Neural cell (in vitro differentiated cells): ENCODE results near the gene CHIA. TPM values are rescaled to one million over a fixed set of nuclear protein-coding genes. Genes with fewer than 3 reads are reported as not detected.
A peak's percentile ranks its signal among the peaks of the same experiment; 100 is the strongest.

Experiments
- H2AFZ ChIP-seq: fragments of 200-600, 300-800 bp; sonication (generic), shearing (Covaris generic); 2 replicates; pipeline ENCODE4 v1.6.0; 2014; ENCODE audit warnings: low read depth, mild to moderate bottlenecking, antibody characterized with exemption, low read length, moderate library complexity
- H3F3A ChIP-seq: fragments of 200-600 bp; shearing (Covaris generic); 2 replicates; pipeline ENCODE4 v1.6.1; 2016; ENCODE audit warnings: mild to moderate bottlenecking, moderate library complexity, mixed read lengths, antibody characterized with exemption, low read length; ENCODE audit not compliant: insufficient read depth, poor library complexity, severe bottlenecking
- H3K27ac ChIP-seq: fragments of 200-600, 300-800 bp; sonication (generic), shearing (Covaris generic); 2 replicates; pipeline ENCODE4 v1.5.1; 2014; ENCODE audit warnings: mild to moderate bottlenecking, low read length, moderate library complexity
- H3K27me3 ChIP-seq: fragments of 300-800, 200-600 bp; sonication (generic), shearing (Covaris generic); 2 replicates; pipeline ENCODE4 v1.6.0; 2014; ENCODE audit warnings: mild to moderate bottlenecking, low read depth, low read length, moderate library complexity; ENCODE audit not compliant: insufficient read depth
- H3K36me3 ChIP-seq: fragments of 300-800, 200-600 bp; sonication (generic), shearing (Covaris generic); 2 replicates; pipeline ENCODE4 v1.5.1; 2014; ENCODE audit warnings: mild to moderate bottlenecking, antibody characterized with exemption, low read length, moderate library complexity; ENCODE audit not compliant: insufficient read depth
- H3K4me2 ChIP-seq: fragments of 300-800, 200-600 bp; sonication (generic), shearing (Covaris generic); 2 replicates; pipeline ENCODE4 v1.6.0; 2014; ENCODE audit warnings: mild to moderate bottlenecking, low read length
- H3K4me3 ChIP-seq: fragments of 300-800, 200-600 bp; sonication (generic), shearing (Covaris generic); 2 replicates; pipeline ENCODE4 v1.5.1; 2014; ENCODE audit warnings: mild to moderate bottlenecking, low read length, moderate library complexity
- H3K79me2 ChIP-seq: fragments of 200-600 bp; shearing (Covaris generic); replicated peaks from 2 replicates; pipeline ENCODE4 v1.6.0; 2014; ENCODE audit warnings: mild to moderate bottlenecking, low read length, moderate library complexity; ENCODE audit not compliant: insufficient read depth
- H3K9ac ChIP-seq: fragments of 300-800, 200-600 bp; sonication (generic), shearing (Covaris generic); 2 replicates; pipeline ENCODE4 v1.6.1; 2016; ENCODE audit warnings: mild to moderate bottlenecking, low read length, mixed read lengths
- H3K9me2 ChIP-seq: fragments of 200-600 bp; shearing (Covaris generic); 2 replicates; pipeline ENCODE4 v1.6.1; 2016; ENCODE audit warnings: mild to moderate bottlenecking, low read length, mixed read lengths; ENCODE audit not compliant: insufficient read depth
- H3K9me3 ChIP-seq: fragments of 200-600, 300-800 bp; sonication (generic), shearing (Covaris generic); 2 replicates; pipeline ENCODE4 v1.6.1; 2016; ENCODE audit warnings: mild to moderate bottlenecking, mixed run types, low read length, moderate library complexity, mixed read lengths
- H4K20me1 ChIP-seq: fragments of 200-600 bp; shearing (Covaris generic); 2 replicates; pipeline ENCODE4 v1.6.1; 2016; ENCODE audit warnings: mild to moderate bottlenecking, mixed run types; ENCODE audit not compliant: insufficient read depth
- EP300 ChIP-seq: fragments of 450-650 bp; conservative IDR thresholded peaks from 2 replicates; pipeline ENCODE4 v1.6.1; 2014; ENCODE audit warnings: antibody characterized with exemption, mild to moderate bottlenecking, moderate library complexity; ENCODE audit not compliant: poor library complexity, severe bottlenecking
- EZH2 ChIP-seq: fragments of 200-600, 300-800 bp; shearing (Covaris generic), sonication (generic); IDR thresholded peaks from 2 replicates; pipeline ENCODE4 v1.6.1; 2014; ENCODE audit warnings: antibody characterized with exemption, low read length, borderline replicate concordance, mild to moderate bottlenecking; ENCODE audit not compliant: insufficient read depth, poor library complexity, severe bottlenecking
- MXI1 ChIP-seq: fragments of 450-650 bp; conservative IDR thresholded peaks from 2 replicates; pipeline ENCODE4 v1.6.1; 2014; ENCODE audit warnings: antibody characterized with exemption, mild to moderate bottlenecking; ENCODE audit not compliant: poor library complexity, severe bottlenecking
- POLR2AphosphoS5 ChIP-seq: IDR thresholded peaks from 2 replicates; pipeline ENCODE4 v1.6.1; 2012
- RAD21 ChIP-seq: fragments of 450-650 bp; conservative IDR thresholded peaks from 2 replicates; pipeline ENCODE4 v1.6.1; 2014; ENCODE audit warnings: antibody characterized with exemption, mild to moderate bottlenecking, moderate library complexity
- SMC3 ChIP-seq: fragments of 450-650 bp; conservative IDR thresholded peaks from 2 replicates; pipeline ENCODE4 v1.6.1; 2014; ENCODE audit warnings: antibody characterized with exemption, mild to moderate bottlenecking, moderate library complexity; ENCODE audit not compliant: poor library complexity
- TAF1 ChIP-seq: IDR thresholded peaks from 2 replicates; pipeline ENCODE4 v1.6.1; 2012; ENCODE audit warnings: low read depth
- polyA plus RNA-seq: library from polyadenylated mRNA; depleted of rRNA; stranded (reverse); fragments of >200 nt; gene quantifications from 2 replicates; pipeline ENCODE4 v1.2.3, GENCODE V29; 2014
- TF ChIP-seq, protein P1 (sequence below): IDR thresholded peaks from 2 replicates; pipeline ENCODE4 v1.6.1; 2012; ENCODE audit warnings: borderline replicate concordance
- TF ChIP-seq, protein P2 (sequence below): fragments of 450-650 bp; IDR thresholded peaks from 2 replicates; pipeline ENCODE4 v1.5.1; 2014; ENCODE audit warnings: antibody characterized with exemption, mild to moderate bottlenecking, moderate library complexity; ENCODE audit not compliant: poor library complexity, severe bottlenecking

The CHIA gene
- polyA plus RNA-seq, 1 donor from 2014 or later, result not detected

DNA sequence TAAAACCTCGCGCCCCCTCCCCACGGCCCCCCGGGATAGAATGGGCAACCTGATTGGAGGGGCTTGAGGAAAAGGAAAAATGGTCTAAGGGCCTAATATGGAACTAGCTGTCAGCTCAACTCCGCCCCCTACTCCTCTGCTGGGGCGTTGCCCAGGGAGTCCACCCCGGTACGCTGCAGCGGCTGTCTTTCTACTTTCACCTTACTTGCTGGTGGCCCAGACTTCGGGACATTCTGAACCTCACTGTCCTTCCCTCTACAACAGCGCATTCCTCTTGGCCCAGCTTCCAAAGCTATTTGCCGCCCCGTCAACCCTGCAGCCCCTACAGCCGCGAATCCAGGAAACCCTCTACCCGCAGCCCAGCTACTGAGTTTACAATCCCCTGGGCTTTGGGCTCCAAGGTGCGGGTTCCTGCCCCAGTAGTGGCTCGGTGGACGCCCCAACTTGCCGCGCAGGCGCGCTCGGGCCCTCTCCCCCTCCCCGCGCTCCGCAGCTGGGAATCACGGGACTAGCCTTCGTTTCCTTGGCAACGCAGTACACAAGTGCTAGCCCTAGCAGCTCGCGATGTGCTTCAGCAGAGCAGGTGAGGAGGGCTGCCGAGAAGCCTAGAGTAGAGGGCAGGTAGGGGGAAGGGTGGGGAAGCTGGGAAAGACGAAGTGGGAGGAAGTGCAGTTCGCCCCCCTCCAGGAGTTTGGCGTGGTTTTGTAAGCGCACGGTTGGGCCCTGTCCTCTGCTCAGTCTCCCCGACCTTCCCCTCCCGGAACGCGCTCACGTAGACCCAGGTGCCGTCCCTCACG lies 55.6 kb downstream of the CHIA start:
- Histone ChIP-seq H3K36me3 (no peaks in the 10 kb centered on the region), H2AFZ (peak overlapping the region; percentile 99), H3K27me3 (no peaks in the 10 kb centered on the region), H3K9ac (peak overlapping the region; percentile 75), H3F3A (no peaks in the 10 kb centered on the region), H3K9me2 (no peaks in the 10 kb centered on the region), H3K79me2 (no peaks in the 10 kb centered on the region), H3K9me3 (no peaks in the 10 kb centered on the region), H3K4me2 (peak overlapping the region; percentile 76), H4K20me1 (no peaks in the 10 kb centered on the region), H3K27ac (peak overlapping the region; percentile 60), H3K4me3 (peak overlapping the region; percentile 82)
- TF ChIP-seq EZH2, result no peak
- TF ChIP-seq, protein P1, sequence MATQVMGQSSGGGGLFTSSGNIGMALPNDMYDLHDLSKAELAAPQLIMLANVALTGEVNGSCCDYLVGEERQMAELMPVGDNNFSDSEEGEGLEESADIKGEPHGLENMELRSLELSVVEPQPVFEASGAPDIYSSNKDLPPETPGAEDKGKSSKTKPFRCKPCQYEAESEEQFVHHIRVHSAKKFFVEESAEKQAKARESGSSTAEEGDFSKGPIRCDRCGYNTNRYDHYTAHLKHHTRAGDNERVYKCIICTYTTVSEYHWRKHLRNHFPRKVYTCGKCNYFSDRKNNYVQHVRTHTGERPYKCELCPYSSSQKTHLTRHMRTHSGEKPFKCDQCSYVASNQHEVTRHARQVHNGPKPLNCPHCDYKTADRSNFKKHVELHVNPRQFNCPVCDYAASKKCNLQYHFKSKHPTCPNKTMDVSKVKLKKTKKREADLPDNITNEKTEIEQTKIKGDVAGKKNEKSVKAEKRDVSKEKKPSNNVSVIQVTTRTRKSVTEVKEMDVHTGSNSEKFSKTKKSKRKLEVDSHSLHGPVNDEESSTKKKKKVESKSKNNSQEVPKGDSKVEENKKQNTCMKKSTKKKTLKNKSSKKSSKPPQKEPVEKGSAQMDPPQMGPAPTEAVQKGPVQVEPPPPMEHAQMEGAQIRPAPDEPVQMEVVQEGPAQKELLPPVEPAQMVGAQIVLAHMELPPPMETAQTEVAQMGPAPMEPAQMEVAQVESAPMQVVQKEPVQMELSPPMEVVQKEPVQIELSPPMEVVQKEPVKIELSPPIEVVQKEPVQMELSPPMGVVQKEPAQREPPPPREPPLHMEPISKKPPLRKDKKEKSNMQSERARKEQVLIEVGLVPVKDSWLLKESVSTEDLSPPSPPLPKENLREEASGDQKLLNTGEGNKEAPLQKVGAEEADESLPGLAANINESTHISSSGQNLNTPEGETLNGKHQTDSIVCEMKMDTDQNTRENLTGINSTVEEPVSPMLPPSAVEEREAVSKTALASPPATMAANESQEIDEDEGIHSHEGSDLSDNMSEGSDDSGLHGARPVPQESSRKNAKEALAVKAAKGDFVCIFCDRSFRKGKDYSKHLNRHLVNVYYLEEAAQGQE, result no peak
- no peak for TF ChIP-seq RAD21
- TF ChIP-seq SMC3, result peak; percentile 38
- TF ChIP-seq MXI1, result peak; percentile 89
- no peak for TF ChIP-seq TAF1
- peak; percentile 54 for TF ChIP-seq POLR2AphosphoS5
- TF ChIP-seq EP300, result peak; percentile 69

DNA sequence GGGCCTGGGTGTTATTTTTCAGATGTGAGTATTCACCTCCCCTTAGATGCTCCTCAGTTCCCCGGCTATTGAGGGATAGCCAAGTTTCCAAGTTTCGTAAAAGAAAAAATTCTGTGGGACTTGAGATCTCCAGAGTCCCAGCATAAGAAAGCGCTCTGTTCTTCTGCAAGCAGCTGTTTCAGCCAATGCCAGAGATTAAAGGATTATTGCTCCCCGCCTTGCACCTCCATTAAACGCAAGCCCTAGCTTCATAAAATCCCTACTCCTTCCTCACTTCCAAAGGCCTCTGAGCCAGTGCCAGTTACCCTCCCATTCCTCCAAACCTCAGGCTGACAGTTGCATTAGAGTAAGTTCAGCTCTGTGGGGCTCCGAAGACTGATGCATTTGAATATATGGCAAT lies 56.4 kb downstream of the CHIA start:
- Histone ChIP-seq H3K9me2 (no peaks in the 10 kb centered on the region), H3F3A (no peaks in the 10 kb centered on the region), H3K36me3 (no peaks in the 10 kb centered on the region), H3K27ac (no peak overlapping the region), H3K4me2 (peak overlapping the region; percentile 34), H4K20me1 (no peaks in the 10 kb centered on the region), H2AFZ (no peak overlapping the region), H3K9ac (peak overlapping the region; percentile 75), H3K79me2 (no peaks in the 10 kb centered on the region), H3K27me3 (no peaks in the 10 kb centered on the region), H3K4me3 (peak overlapping the region; percentile 82), H3K9me3 (no peaks in the 10 kb centered on the region)
- no peak for TF ChIP-seq MXI1
- no peak for TF ChIP-seq POLR2AphosphoS5
- TF ChIP-seq TAF1, result no peak
- no peak for TF ChIP-seq EZH2
- no peak for TF ChIP-seq EP300
- no peak for TF ChIP-seq SMC3

DNA sequence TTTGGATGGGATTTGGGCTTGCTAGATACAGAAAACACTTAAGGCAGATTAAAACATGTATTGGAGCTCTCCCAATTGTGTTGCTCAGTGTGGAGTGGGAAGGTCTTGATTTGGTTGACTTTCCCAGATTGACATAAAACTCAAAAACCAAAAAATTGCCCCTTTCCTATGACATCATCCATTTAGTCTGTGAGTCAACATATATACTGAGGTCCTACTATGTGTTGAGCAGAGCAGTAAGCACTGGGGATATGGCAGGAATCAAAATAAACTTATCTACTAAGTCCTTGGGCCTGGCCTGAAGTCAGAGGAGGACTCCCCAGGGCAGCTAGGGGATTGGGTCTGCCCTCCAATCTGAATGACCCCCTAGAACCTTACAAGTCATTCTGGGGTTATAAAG lies 61.0 kb downstream of the CHIA start:
- Histone ChIP-seq H3K9ac (no peak overlapping the region), H3F3A (no peaks in the 10 kb centered on the region), H3K27me3 (no peaks in the 10 kb centered on the region), H3K27ac (no peak overlapping the region), H2AFZ (no peak overlapping the region), H3K9me2 (no peaks in the 10 kb centered on the region), H3K36me3 (no peaks in the 10 kb centered on the region), H4K20me1 (no peaks in the 10 kb centered on the region), H3K4me2 (no peak overlapping the region), H3K79me2 (no peaks in the 10 kb centered on the region), H3K4me3 (no peak overlapping the region), H3K9me3 (no peaks in the 10 kb centered on the region)
- TF ChIP-seq POLR2AphosphoS5, result no peak
- TF ChIP-seq, protein P1, result no peak
- TF ChIP-seq SMC3, result no peak
- TF ChIP-seq EP300, result no peak
- no peak for TF ChIP-seq EZH2
- TF ChIP-seq, protein P2, sequence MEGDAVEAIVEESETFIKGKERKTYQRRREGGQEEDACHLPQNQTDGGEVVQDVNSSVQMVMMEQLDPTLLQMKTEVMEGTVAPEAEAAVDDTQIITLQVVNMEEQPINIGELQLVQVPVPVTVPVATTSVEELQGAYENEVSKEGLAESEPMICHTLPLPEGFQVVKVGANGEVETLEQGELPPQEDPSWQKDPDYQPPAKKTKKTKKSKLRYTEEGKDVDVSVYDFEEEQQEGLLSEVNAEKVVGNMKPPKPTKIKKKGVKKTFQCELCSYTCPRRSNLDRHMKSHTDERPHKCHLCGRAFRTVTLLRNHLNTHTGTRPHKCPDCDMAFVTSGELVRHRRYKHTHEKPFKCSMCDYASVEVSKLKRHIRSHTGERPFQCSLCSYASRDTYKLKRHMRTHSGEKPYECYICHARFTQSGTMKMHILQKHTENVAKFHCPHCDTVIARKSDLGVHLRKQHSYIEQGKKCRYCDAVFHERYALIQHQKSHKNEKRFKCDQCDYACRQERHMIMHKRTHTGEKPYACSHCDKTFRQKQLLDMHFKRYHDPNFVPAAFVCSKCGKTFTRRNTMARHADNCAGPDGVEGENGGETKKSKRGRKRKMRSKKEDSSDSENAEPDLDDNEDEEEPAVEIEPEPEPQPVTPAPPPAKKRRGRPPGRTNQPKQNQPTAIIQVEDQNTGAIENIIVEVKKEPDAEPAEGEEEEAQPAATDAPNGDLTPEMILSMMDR, result no peak
- TF ChIP-seq RAD21, result no peak
- TF ChIP-seq MXI1, result no peak
- no peak for TF ChIP-seq TAF1
